ENCODE data around the gene LUZP1. TPM values are rescaled to one million over a fixed set of nuclear protein-coding genes. Genes with fewer than 3 reads are reported as not detected.

The LUZP1 gene
- total and polyA plus RNA-seq, 4 donors = 2.6 to 9.3 (median 5.1) TPM

GRCh38 chr1:23185381-23185780 lies 16.7 kb upstream of the LUZP1 start:
- Histone ChIP-seq H3K27me3 (ENCODE audit: control insufficient read depth in 4 of 4, insufficient read depth in 4 of 4, low read length in 3 of 4) (no peaks in the 10 kb centered on the region), H3K27ac (ENCODE audit: low read depth in 1 of 2, low read length in 2 of 2) (no peak overlapping the region), H3K4me3 (ENCODE audit: low read depth in 1 of 3, low read length in 3 of 3) (no peak overlapping the region), H3K4me1 (ENCODE audit: control insufficient read depth in 4 of 4, insufficient read depth in 4 of 4, low read length in 3 of 4) (peaks cover 0 to 16% (median 5%) of the 10 kb centered on the region in 4 donors), H3K36me3 (ENCODE audit: control insufficient read depth in 4 of 4, insufficient read depth in 3 of 4, low read depth in 1 of 4, low read length in 3 of 4) (no peaks in the 10 kb centered on the region), H3K9me3 (ENCODE audit: control insufficient read depth in 4 of 4, low read length in 3 of 4) (no peaks in the 10 kb centered on the region), H3K9ac (ENCODE audit: low read depth in 1 of 2, low read length in 2 of 2) (no peak overlapping the region)
- WGBS = 69% methylated on average over 4 of the region's 4 CpGs
- DNase-seq (ENCODE audit: low spot score) = no peak
- TF ChIP-seq ATF3 (IDR thresholded peaks at IDR 0.05) (no peak), NR2F2 (IDR thresholded peaks at IDR 0.05) (no peak)

- Histone ChIP-seq H3K36me3 (ENCODE audit: control insufficient read depth in 4 of 4, insufficient read depth in 3 of 4, low read depth in 1 of 4, low read length in 3 of 4) (no peaks in the 10 kb centered on the region), H3K27me3 (ENCODE audit: control insufficient read depth in 4 of 4, insufficient read depth in 4 of 4, low read length in 3 of 4) (no peaks in the 10 kb centered on the region), H3K9ac (ENCODE audit: low read depth in 1 of 2, low read length in 2 of 2) (no peak overlapping the region), H3K9me3 (ENCODE audit: control insufficient read depth in 4 of 4, low read length in 3 of 4) (no peaks in the 10 kb centered on the region), H3K4me1 (ENCODE audit: control insufficient read depth in 4 of 4, insufficient read depth in 4 of 4, low read length in 3 of 4) (peaks cover 0 to 16% (median 5%) of the 10 kb centered on the region in 4 donors), H3K27ac (ENCODE audit: low read depth in 1 of 2, low read length in 2 of 2) (no peak overlapping the region), H3K4me3 (ENCODE audit: low read depth in 1 of 3, low read length in 3 of 3) (peak overlapping the region in 1 of 3 donors; percentile 36)
- DNase-seq (ENCODE audit: low spot score) = peak; percentile 40
- TF ChIP-seq TAF1 (conservative IDR thresholded peaks at IDR 0.05) (no peak), CTCF (IDR thresholded peaks at IDR 0.05; ENCODE audit: low read depth, low read length, missing input control) (peak; percentile 57), RAD21 (IDR thresholded peaks at IDR 0.05) (peak; percentile 95 to 96)
- WGBS = 11% methylated on average over 10 of the region's 10 CpGs
Observed at GRCh38 chr1:23184212-23184934, 15.7 kb upstream of the LUZP1 start.

- no peaks in the 10 kb centered on the region for H3K36me3 ChIP-seq (ENCODE audit: control insufficient read depth in 4 of 4, insufficient read depth in 3 of 4, low read depth in 1 of 4, low read length in 3 of 4)
- H3K9ac ChIP-seq (ENCODE audit: low read depth in 1 of 2, low read length in 2 of 2) = no peak overlapping the region
- whole genome bisulfite sequencing = 82% methylated on average over 2 of the region's 2 CpGs
- H3K27me3 ChIP-seq (ENCODE audit: control insufficient read depth in 4 of 4, insufficient read depth in 4 of 4, low read length in 3 of 4) = no peaks in the 10 kb centered on the region
- H3K4me1 ChIP-seq (ENCODE audit: control insufficient read depth in 4 of 4, insufficient read depth in 4 of 4, low read length in 3 of 4) = peaks cover 0 to 12% (median 4%) of the 10 kb centered on the region in 4 donors
- TF ChIP-seq FOXA2 (IDR thresholded peaks at IDR 0.05) (no peak), RAD21 (IDR thresholded peaks at IDR 0.05) (no peak), CTCF (IDR thresholded peaks at IDR 0.05; ENCODE audit: low read depth, low read length, missing input control) (no peak), EGR1 (IDR thresholded peaks at IDR 0.05; ENCODE audit: low read depth in 2 of 2) (no peak)
- H3K4me3 ChIP-seq (ENCODE audit: low read depth in 1 of 3, low read length in 3 of 3) = no peak overlapping the region
- DNase-seq (ENCODE audit: low spot score) = no peak
- H3K27ac ChIP-seq (ENCODE audit: low read depth in 1 of 2, low read length in 2 of 2) = no peak overlapping the region
- no peaks in the 10 kb centered on the region for H3K9me3 ChIP-seq (ENCODE audit: control insufficient read depth in 4 of 4, low read length in 3 of 4)
Observed at GRCh38 chr1:23179862-23180261, 11.2 kb upstream of the LUZP1 start.

Data from liver (tissue), 9 donors.